IPS-15b (cell line): Measurements from ENCODE around the gene PPT2.

Experiments used
- H3K27me3 ChIP-seq: one replicate; pipeline ENCODE4 v1.6.1; 2013; ENCODE audit warnings: low read length; ENCODE audit not compliant: control insufficient read depth, insufficient read depth
- H3K36me3 ChIP-seq: one replicate; pipeline ENCODE4 v1.6.1; 2013; ENCODE audit warnings: low read length; ENCODE audit not compliant: control insufficient read depth, insufficient read depth
- H3K4me1 ChIP-seq: one replicate; pipeline ENCODE4 v1.6.1; 2013; ENCODE audit warnings: mild to moderate bottlenecking, low read length; ENCODE audit not compliant: control insufficient read depth, insufficient read depth
- H3K4me3 ChIP-seq: one replicate; pipeline ENCODE4 v1.5.1; 2013; ENCODE audit warnings: low read depth, low read length
- H3K9ac ChIP-seq: one replicate; pipeline ENCODE4 v1.6.1; 2013; ENCODE audit warnings: low read depth, mild to moderate bottlenecking, low read length
- H3K9me3 ChIP-seq: one replicate; pipeline ENCODE4 v1.6.1; 2013; ENCODE audit warnings: mild to moderate bottlenecking, low read length; ENCODE audit not compliant: control insufficient read depth, insufficient read depth

PPT2 gene

GRCh38 chr6:32147401-32148132 lies 6.4 kb upstream of the PPT2 start:
- Histone ChIP-seq H3K9me3 (no peaks in the 10 kb centered on the region), H3K9ac (no peak overlapping the region), H3K36me3 (no peaks in the 10 kb centered on the region), H3K4me3 (peak overlapping the region; percentile 73), H3K27me3 (peaks cover 41% of the 10 kb centered on the region), H3K4me1 (peaks cover 17% of the 10 kb centered on the region)

GRCh38 chr6:32148289-32149091 lies 5.5 kb upstream of the PPT2 start:
- peak overlapping the region; percentile 73 for H3K4me3 ChIP-seq
- peaks cover 48% of the 10 kb centered on the region for H3K27me3 ChIP-seq
- no peaks in the 10 kb centered on the region for H3K36me3 ChIP-seq
- no peaks in the 10 kb centered on the region for H3K9me3 ChIP-seq
- peaks cover 21% of the 10 kb centered on the region for H3K4me1 ChIP-seq
- H3K9ac ChIP-seq: peak overlapping the region; percentile 9

- Histone ChIP-seq H3K36me3 (no peaks in the 10 kb centered on the region), H3K4me3 (peak overlapping the region; percentile 73), H3K9me3 (no peaks in the 10 kb centered on the region), H3K9ac (peak overlapping the region; percentile 9), H3K4me1 (peaks cover 21% of the 10 kb centered on the region), H3K27me3 (peaks cover 48% of the 10 kb centered on the region)
Measured at GRCh38 chr6:32149092-32149755, 4.7 kb upstream of the PPT2 start.

GRCh38 chr6:32149932-32150870 lies 3.7 kb upstream of the PPT2 start:
- H3K36me3 ChIP-seq: no peaks in the 10 kb centered on the region
- peak overlapping the region; percentile 58 for H3K4me3 ChIP-seq
- H3K9ac ChIP-seq: no peak overlapping the region
- H3K4me1 ChIP-seq: peaks cover 24% of the 10 kb centered on the region
- peaks cover 48% of the 10 kb centered on the region for H3K27me3 ChIP-seq
- H3K9me3 ChIP-seq: no peaks in the 10 kb centered on the region

- peaks cover 22% of the 10 kb centered on the region for H3K4me1 ChIP-seq
- H3K27me3 ChIP-seq: peaks cover 48% of the 10 kb centered on the region
- no peaks in the 10 kb centered on the region for H3K9me3 ChIP-seq
- H3K9ac ChIP-seq: no peak overlapping the region
- H3K36me3 ChIP-seq: no peaks in the 10 kb centered on the region
- peak overlapping the region; percentile 31 for H3K4me3 ChIP-seq
Measured at GRCh38 chr6:32151181-32151862, 2.6 kb upstream of the PPT2 start.

GRCh38 chr6:32151863-32152768 lies 1.8 kb upstream of the PPT2 start, which contains the start of gene PRRT1:
PRRT1 (minus strand) TSS chr6:32151939; CDS start chr6:32151827, 112 bp downstream.
- Histone ChIP-seq H3K9ac (no peak within 1 kb of the TSS), H3K27me3 (peaks cover 45% of the 10 kb centered on the region), H3K4me1 (peaks cover 16% of the 10 kb centered on the region), H3K9me3 (no peaks in the 10 kb centered on the region), H3K36me3 (no peaks in the 10 kb centered on the region), H3K4me3 (peak within 1 kb of the TSS; percentile 92)

GRCh38 chr6:32152769-32153563 lies 975 bp upstream of the PPT2 start:
- Histone ChIP-seq H3K27me3 (peaks cover 41% of the 10 kb centered on the region), H3K9ac (no peak overlapping the region)

GRCh38 chr6:32154514-32155161 lies 697 bp downstream of the PPT2 start:
- Histone ChIP-seq H3K4me1 (peaks cover 16% of the 10 kb centered on the region), H3K9me3 (no peaks in the 10 kb centered on the region), H3K36me3 (peaks cover 9% of the 10 kb centered on the region), H3K27me3 (peaks cover 32% of the 10 kb centered on the region), H3K9ac (peak overlapping the region; percentile 67), H3K4me3 (peak overlapping the region; percentile 92)

More at GRCh38 chr6:32152769-32153563, 975 bp upstream of the PPT2 start:
- H3K36me3 ChIP-seq: peaks cover 5% of the 10 kb centered on the region
- peak overlapping the region; percentile 92 for H3K4me3 ChIP-seq
- peaks cover 16% of the 10 kb centered on the region for H3K4me1 ChIP-seq
- no peaks in the 10 kb centered on the region for H3K9me3 ChIP-seq

- Histone ChIP-seq H3K9ac (no peak overlapping the region), H3K36me3 (peaks cover 9% of the 10 kb centered on the region), H3K9me3 (no peaks in the 10 kb centered on the region), H3K27me3 (peaks cover 14% of the 10 kb centered on the region), H3K4me1 (peaks cover 13% of the 10 kb centered on the region), H3K4me3 (no peak overlapping the region)
Measured at GRCh38 chr6:32156891-32157290, 3.0 kb downstream of the PPT2 start.
